ENCODE measurements around the gene AGO3. TPM values are rescaled to one million over a fixed set of nuclear protein-coding genes. Genes with fewer than 3 reads are reported as not detected.

Gene AGO3
- total RNA-seq, 1 experiment from 2014 or later = 4.3 TPM

DNA sequence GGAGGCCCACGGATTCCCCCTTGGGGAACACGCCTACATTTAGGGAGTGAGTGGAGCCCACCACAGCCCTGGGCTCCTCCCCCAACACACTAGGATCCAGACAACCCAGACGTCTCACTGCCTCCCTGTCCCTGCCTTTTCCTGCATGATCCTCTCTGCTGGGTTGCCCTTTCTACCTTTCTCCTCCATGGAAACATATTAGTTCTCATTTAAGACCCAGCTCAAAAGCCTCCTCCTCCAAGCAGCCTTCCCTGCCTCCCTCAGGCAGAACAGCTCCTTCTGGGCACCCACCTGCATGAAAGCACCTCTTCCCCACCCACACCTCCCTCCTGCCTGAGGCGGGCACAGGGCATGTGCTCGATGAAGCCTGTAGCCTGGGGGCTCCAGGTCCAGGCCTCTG is 183.5 kb downstream of the AGO3 start:
- no peaks in the 10 kb centered on the region for H3K9me3 ChIP-seq
- H3K36me3 ChIP-seq = no peaks in the 10 kb centered on the region
- no peak for DNase-seq
- no peaks in the 10 kb centered on the region for H3K27me3 ChIP-seq
- H3K4me3 ChIP-seq = no peak overlapping the region

DNA sequence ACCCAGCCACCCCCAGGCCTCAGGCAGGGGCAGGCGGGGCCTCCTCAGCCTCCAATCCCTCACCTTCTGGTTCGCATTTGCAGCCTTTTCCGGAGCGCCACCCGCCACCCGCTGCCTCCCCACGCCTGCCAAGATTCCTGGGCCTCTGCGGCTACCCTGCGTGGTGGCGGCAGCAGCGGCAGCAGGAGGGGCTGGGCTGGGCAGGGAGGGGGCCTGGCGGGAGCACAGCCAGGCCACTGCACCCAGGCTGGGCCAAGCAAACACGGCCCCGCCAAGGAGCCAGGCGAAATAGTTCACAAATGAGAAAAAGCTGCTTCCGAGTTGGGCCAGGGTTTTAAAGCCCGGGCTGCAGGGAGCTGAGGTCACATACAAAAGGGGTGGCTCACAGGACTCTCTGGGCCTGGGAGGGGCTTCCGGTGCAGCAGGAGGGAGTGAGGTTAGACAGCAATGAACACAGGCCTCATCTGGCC is 184.3 kb downstream of the AGO3 start:
- H3K27me3 ChIP-seq = no peaks in the 10 kb centered on the region
- H3K4me3 ChIP-seq = no peak overlapping the region
- DNase-seq = peak; percentile 95
- no peaks in the 10 kb centered on the region for H3K36me3 ChIP-seq
- no peaks in the 10 kb centered on the region for H3K9me3 ChIP-seq

- H3K9me3 ChIP-seq = no peaks in the 10 kb centered on the region
- H3K4me3 ChIP-seq = no peak overlapping the region
- no peaks in the 10 kb centered on the region for H3K36me3 ChIP-seq
- no peaks in the 10 kb centered on the region for H3K27me3 ChIP-seq
- DNase-seq = peak; percentile 47
Observed at GRCh38 chr1:36115931-36116330, 185.0 kb downstream of the AGO3 start.

DNA sequence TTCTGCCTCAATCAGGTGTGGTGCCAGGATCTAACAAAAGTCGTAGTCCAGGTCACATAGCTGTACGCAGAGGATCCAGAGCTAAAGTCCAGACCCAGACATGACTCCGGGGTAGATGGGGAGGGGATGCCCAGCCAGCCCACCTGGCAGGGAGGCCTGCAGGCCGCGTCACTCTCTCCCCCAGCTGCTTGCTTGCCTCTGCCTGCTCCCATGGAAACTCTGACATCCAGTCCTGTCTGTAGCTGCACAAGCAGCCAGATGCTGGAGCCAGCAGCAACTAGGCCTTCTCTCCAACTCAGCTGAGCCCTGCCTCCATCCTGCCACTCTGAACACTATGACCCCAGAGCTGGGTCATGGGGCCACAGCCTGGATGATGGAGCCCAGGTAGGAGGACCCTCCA is 186.0 kb downstream of the AGO3 start:
- no peak for DNase-seq
- no peaks in the 10 kb centered on the region for H3K9me3 ChIP-seq
- no peaks in the 10 kb centered on the region for H3K27me3 ChIP-seq
- no peak overlapping the region for H3K4me3 ChIP-seq
- H3K36me3 ChIP-seq = no peaks in the 10 kb centered on the region

DNA sequence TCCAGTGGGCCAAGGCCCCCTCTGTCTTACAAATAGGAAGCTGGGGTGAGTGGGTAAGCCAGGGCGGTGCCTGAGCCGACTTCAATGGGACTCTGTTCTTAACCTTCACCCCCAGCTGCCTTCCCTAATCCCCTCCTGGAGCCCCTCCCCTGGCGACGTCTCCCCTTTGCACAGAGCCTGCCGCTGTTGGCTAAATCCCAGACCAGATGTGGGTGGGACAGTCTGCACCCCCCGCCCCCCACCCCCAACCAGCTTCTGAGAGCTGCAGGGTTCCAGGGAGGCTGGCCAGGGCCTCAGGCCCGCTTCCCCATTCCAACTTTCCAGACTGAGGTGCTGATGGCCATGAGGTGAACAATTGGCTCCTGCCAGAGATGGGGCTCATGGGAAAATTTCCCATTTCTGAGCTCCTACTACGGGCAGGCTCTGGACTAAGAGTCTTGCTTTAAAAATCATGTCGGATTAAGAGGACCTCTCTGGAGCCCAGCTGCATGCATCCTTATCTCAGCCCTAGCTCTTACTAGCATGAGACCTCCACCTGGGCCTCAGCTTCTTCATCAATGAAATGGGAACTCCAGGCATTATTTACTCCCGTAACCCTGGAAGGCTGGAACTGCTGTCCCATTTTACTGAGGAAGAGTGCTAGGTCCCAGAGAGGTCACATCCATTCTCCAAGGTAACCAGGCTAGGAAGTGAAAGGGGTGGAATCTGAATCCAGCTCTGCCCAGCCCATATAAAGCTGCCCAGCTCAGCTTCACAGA is 187.7 kb downstream of the AGO3 start:
- no peak for DNase-seq
- Histone ChIP-seq H3K9me3 (no peaks in the 10 kb centered on the region), H3K4me3 (no peak overlapping the region), H3K36me3 (no peaks in the 10 kb centered on the region), H3K27me3 (no peaks in the 10 kb centered on the region)

- Histone ChIP-seq H3K4me3 (no peak overlapping the region), H3K9me3 (no peaks in the 10 kb centered on the region), H3K27me3 (no peaks in the 10 kb centered on the region), H3K36me3 (no peaks in the 10 kb centered on the region)
- peak; percentile 33 for DNase-seq
Observed at GRCh38 chr1:36119456-36119855, 188.6 kb downstream of the AGO3 start.

Other genes with a start within 250 kb of the AGO3 start
- gene C1orf216, start 212.2 kb upstream of the AGO3 start, total RNA-seq (2014; rRNA removed; shearing (Covaris generic); ENCODE audit: low replicate concordance) = 9.0 and 12.1 TPM in 2 replicates
- 10.0 and 13.8 TPM in 2 replicates for gene CLSPN, start 161.1 kb upstream of the AGO3 start, total RNA-seq (2014; rRNA removed; shearing (Covaris generic); ENCODE audit: low replicate concordance)
- 1.2 and 2.5 TPM in 2 replicates for gene AGO4, start 123.1 kb upstream of the AGO3 start, total RNA-seq (2014; rRNA removed; shearing (Covaris generic); ENCODE audit: low replicate concordance)
- 3.6 and 8.8 TPM in 2 replicates for gene AGO1, start 47.9 kb upstream of the AGO3 start, total RNA-seq (2014; rRNA removed; shearing (Covaris generic); ENCODE audit: low replicate concordance)
- gene TEKT2, start 153.0 kb downstream of the AGO3 start, total RNA-seq (2014; rRNA removed; shearing (Covaris generic); ENCODE audit: low replicate concordance) = not detected in 2 replicates
- 64.5 and 65.4 TPM in 2 replicates for gene ADPRS, start 157.8 kb downstream of the AGO3 start, total RNA-seq (2014; rRNA removed; shearing (Covaris generic); ENCODE audit: low replicate concordance)
- 0.99 and 1.4 TPM in 2 replicates for gene COL8A2, start 194.1 kb downstream of the AGO3 start, total RNA-seq (2014; rRNA removed; shearing (Covaris generic); ENCODE audit: low replicate concordance)
- 158 and 194 TPM in 2 replicates for gene TRAPPC3, start 218.4 kb downstream of the AGO3 start, total RNA-seq (2014; rRNA removed; shearing (Covaris generic); ENCODE audit: low replicate concordance)
- gene MAP7D1, start 225.1 kb downstream of the AGO3 start, total RNA-seq (2014; rRNA removed; shearing (Covaris generic); ENCODE audit: low replicate concordance) = 104 and 154 TPM in 2 replicates

Measured in MG63 (cell line).